HepG2 (cell line): ENCODE measurements around the gene CSNK2A1. TPM values are rescaled to one million over a fixed set of nuclear protein-coding genes. Genes with fewer than 3 reads are reported as not detected.

Source experiments
- ETV5 ChIP-seq: IDR thresholded peaks from 2 replicates; pipeline ENCODE4 v1.6.1; 2018; ENCODE audit warnings: missing biosample characterization, missing genetic modification reagents, inconsistent platforms, borderline replicate concordance
- FOXA3 ChIP-seq: IDR thresholded peaks from 2 replicates; pipeline ENCODE4 v1.6.1; 2016; ENCODE audit warnings: missing genetic modification reagents, missing compliant biosample characterization
- GMEB2 ChIP-seq: IDR thresholded peaks from 2 replicates; pipeline ENCODE4 v1.6.1; 2016; ENCODE audit warnings: missing biosample characterization, missing genetic modification reagents, low read depth
- KDM5B ChIP-seq: sonication (generic); formaldehyde crosslinking; IDR thresholded peaks from 2 replicates; pipeline ENCODE4 v1.4.0; 2020; ENCODE audit warnings: missing genetic modification reagents, mild to moderate bottlenecking, borderline replicate concordance
- ONECUT2 ChIP-seq: sonication (generic); formaldehyde crosslinking; IDR thresholded peaks from 2 replicates; pipeline ENCODE4 v1.4.0; 2020; ENCODE audit warnings: missing genetic modification reagents
- POLR2AphosphoS5 ChIP-seq: IDR thresholded peaks from 2 replicates; pipeline ENCODE4 v1.6.1; 2012; ENCODE audit warnings: low read depth, low read length
- RERE ChIP-seq: IDR thresholded peaks from 2 replicates; pipeline ENCODE4 v1.6.1; 2016; ENCODE audit warnings: low read depth, missing genetic modification reagents, missing compliant biosample characterization
- TGIF2 ChIP-seq: IDR thresholded peaks from 2 replicates; pipeline ENCODE4 v1.6.1; 2016; ENCODE audit warnings: control low read depth, missing compliant biosample characterization
- THRA ChIP-seq: sonication (generic); formaldehyde crosslinking; IDR thresholded peaks from 2 replicates; pipeline ENCODE4 v1.4.0; 2020; ENCODE audit warnings: missing genetic modification reagents, borderline replicate concordance
- ZNF256 ChIP-seq: sonication (generic); formaldehyde crosslinking; conservative IDR thresholded peaks from 2 replicates; pipeline ENCODE4 v1.4.0; 2020; ENCODE audit warnings: missing genetic modification reagents
- ZNF407 ChIP-seq: sonication (generic); formaldehyde crosslinking; IDR thresholded peaks from one replicate; pipeline ENCODE4 v1.5.1; 2020; ENCODE audit warnings: mild to moderate bottlenecking, missing genetic modification reagents; ENCODE audit errors: not compliant biosample characterization
- ZNF580 ChIP-seq: IDR thresholded peaks from 2 replicates; pipeline ENCODE4 v1.6.1; 2016; ENCODE audit warnings: low read depth, borderline replicate concordance
- polyA plus RNA-seq, 8 experiments: library from polyadenylated mRNA; depleted of rRNA in 3 of 8; stranded (reverse) in 7 of 8; unstranded in 1 of 8; fragments of >200 nt; fragmentation: Illumina TruSeq in 4 of 8; extraction: Trizol in 4 of 8; gene quantifications; 2 replicates each; pipeline versions ENCODE4 v1.2.1 to v1.2.3, GENCODE V29; 2011 to 2016; ENCODE audit warnings: low read depth in 4 of 8, missing spikeins in 1 of 8, mixed read lengths in 1 of 8; ENCODE audit not compliant: insufficient read depth in 1 of 8
- total RNA-seq, 5 experiments: library from RNA; depleted of rRNA; stranded (reverse); fragments of >200 nt; fragmentation: Illumina TruSeq; extraction: Trizol; gene quantifications; 2 replicates each; pipeline ENCODE4 v1.2.3, GENCODE V29; 2016; ENCODE audit warnings: low read depth in 1 of 5

CSNK2A1 gene
- total and polyA plus RNA-seq, 2 of the 13 experiments (the other 11 are each of a cell fraction or from before 2014, with no cell fraction given): 153 to 231 TPM

- TF ChIP-seq ZNF407 (CRISPR knock-in tag) (no peak), KDM5B (no peak), ZNF580 (CRISPR knock-in tag) (0 out of 2 replicates have a peak, but pooled peaks have one; percentile 9), RERE (no peak), FOXA3 (CRISPR knock-in tag) (no peak), ZNF256 (no peak), ETV5 (CRISPR knock-in tag) (no peak), ONECUT2 (CRISPR knock-in tag) (no peak), TGIF2 (CRISPR knock-in tag) (peak; percentile 48; the same call in 1 of the 2 replicates), GMEB2 (CRISPR knock-in tag) (no peak), THRA (no peak), POLR2AphosphoS5 (no peak; the same call in 1 of the 2 replicates)
These were observed 717 bp downstream of the CSNK2A1 start (continued) for GRCh38 chr20:542777-543368.
